Left hindlimb (tissue), 1 donor: Measurements from ENCODE around the gene VEGFB.
A peak's percentile ranks its signal among the peaks of the same experiment; 100 is the strongest.
"Not testable (repeated sequence)": the region's sequence is repeated elsewhere in the genome, so short reads cannot be mapped to it uniquely, and the experiment has no call there.

ENCODE experiments used
- DNase-seq: peaks from one replicate; pipeline ENCODE4 v3.0.0-alpha.2; 2018

The VEGFB gene

GRCh38 chr11:64232182-64232966, 2.0 kb upstream of the VEGFB start:
- no peak for DNase-seq

- DNase-seq: no peak
These were observed 1.4 kb upstream of the VEGFB start for GRCh38 chr11:64232967-64233315.

GRCh38 chr11:64234647-64235379, 429 bp downstream of the VEGFB start:
- no peak for DNase-seq

GRCh38 chr11:64235437-64236161, 1.2 kb downstream of the VEGFB start:
- DNase-seq: no peak

- no peak for DNase-seq
These were observed 3.1 kb downstream of the VEGFB start for GRCh38 chr11:64237484-64237951.

- no peak for DNase-seq
These were observed 3.7 kb downstream of the VEGFB start for GRCh38 chr11:64238076-64238475.

GRCh38 chr11:64238999-64239398, 4.6 kb downstream of the VEGFB start:
- DNase-seq: no peak

- no peak for DNase-seq
These were observed 5.5 kb downstream of the VEGFB start for GRCh38 chr11:64239662-64240434.

- peak; percentile 99 for DNase-seq
These were observed 6.3 kb downstream of the VEGFB start, which contains the start of gene FKBP2 for GRCh38 chr11:64240435-64241240. Gene FKBP2 (plus strand): TSS chr11:64241095. CDS start chr11:64242388, 1,293 bp downstream.

- peak; percentile 100 for DNase-seq
These were observed 6.8 kb downstream of the VEGFB start for GRCh38 chr11:64241241-64241490.

- DNase-seq: peak; percentile 77
These were observed 7.3 kb downstream of the VEGFB start for GRCh38 chr11:64241491-64242374.

- no peak for DNase-seq
These were observed 9.0 kb downstream of the VEGFB start for GRCh38 chr11:64243236-64243854.

- DNase-seq: no peak
These were observed 9.7 kb downstream of the VEGFB start for GRCh38 chr11:64244107-64244506.

GRCh38 chr11:64244966-64245365, 10.6 kb downstream of the VEGFB start:
- no peak for DNase-seq

GRCh38 chr11:64245401-64245796, 11.0 kb downstream of the VEGFB start:
- peak; percentile 81 for DNase-seq

- DNase-seq: peak; percentile 82
These were observed 11.6 kb downstream of the VEGFB start for GRCh38 chr11:64245797-64246620.

GRCh38 chr11:64246621-64246870, 12.2 kb downstream of the VEGFB start:
- not testable (repeated sequence) for DNase-seq

- peak; percentile 93 for DNase-seq
These were observed 12.7 kb downstream of the VEGFB start, which contains the start of gene PPP1R14B for GRCh38 chr11:64246871-64247728. Gene PPP1R14B (minus strand): TSS chr11:64246943. CDS start chr11:64246673, 270 bp downstream.
